Breast epithelium (tissue), 3 donors: ENCODE data around the gene EPHB3.

ENCODE experiments used
- CTCF ChIP-seq, 3 donors: fragments of 450-650 bp; IDR thresholded peaks; one replicate each; pipeline ENCODE4 v1.5.1; 2016 to 2017; ENCODE audit warnings: antibody characterized with exemption in 3 of 3, mild to moderate bottlenecking in 3 of 3, moderate library complexity in 3 of 3
- POLR2A ChIP-seq: fragments of 450-650 bp; IDR thresholded peaks from one replicate; pipeline ENCODE4 v1.6.1; 2016; ENCODE audit warnings: antibody characterized with exemption, mild to moderate bottlenecking, moderate library complexity
- POLR2AphosphoS5 ChIP-seq, 3 donors: sonication (generic); formaldehyde crosslinking; IDR thresholded peaks; one replicate each; pipeline ENCODE4 v1.6.1; 2017; ENCODE audit warnings: antibody characterized with exemption in 3 of 3

DNA sequence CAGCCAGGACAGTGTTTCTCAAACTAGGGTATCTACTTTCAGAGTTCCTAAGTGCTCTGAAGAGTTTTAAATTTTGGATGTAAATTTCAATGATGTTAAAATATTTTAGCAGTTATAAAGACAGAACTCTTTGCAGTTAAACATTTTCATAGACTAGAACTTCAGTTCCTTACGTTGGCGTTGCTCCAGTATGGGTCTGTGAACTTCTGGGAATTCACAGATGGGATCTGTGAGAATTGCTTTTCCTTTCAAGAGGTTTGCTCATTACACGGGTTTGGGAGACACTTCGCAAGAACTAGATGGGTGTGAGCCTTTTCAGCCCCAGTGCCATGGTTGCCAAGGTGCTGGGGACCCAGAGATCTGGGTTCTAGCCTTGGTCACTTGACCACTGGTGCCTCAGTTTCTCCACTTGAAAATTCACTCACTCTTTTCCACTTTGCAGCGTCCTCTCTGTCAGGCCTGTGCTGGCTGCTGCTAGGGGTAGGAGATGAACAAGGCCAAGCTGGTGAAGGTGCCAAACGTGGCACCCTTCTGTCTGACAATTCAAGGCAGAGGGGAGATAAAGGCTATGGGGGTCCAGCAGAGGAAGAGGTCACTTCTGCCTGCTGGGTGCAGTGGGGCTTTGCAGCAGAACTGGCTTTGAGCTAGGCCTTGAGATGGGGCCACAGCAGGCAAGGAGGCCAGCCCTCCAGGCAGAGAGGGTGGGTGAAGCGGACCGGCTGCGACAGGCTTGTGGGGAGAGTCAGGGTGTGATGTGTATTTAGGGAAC lies 48.1 kb downstream of the EPHB3 start:
- TF ChIP-seq CTCF (IDR thresholded peaks at IDR 0.05) = no peak
- no peak for TF ChIP-seq POLR2A
- TF ChIP-seq POLR2AphosphoS5 (IDR thresholded peaks at IDR 0.05) = no peak
